ENCODE measurements around the gene RILPL2. TPM values are rescaled to one million over a fixed set of nuclear protein-coding genes. Genes with fewer than 3 reads are reported as not detected.

RILPL2 gene
- total RNA-seq, 1 experiment from 2014 or later: 1.1 TPM

DNA sequence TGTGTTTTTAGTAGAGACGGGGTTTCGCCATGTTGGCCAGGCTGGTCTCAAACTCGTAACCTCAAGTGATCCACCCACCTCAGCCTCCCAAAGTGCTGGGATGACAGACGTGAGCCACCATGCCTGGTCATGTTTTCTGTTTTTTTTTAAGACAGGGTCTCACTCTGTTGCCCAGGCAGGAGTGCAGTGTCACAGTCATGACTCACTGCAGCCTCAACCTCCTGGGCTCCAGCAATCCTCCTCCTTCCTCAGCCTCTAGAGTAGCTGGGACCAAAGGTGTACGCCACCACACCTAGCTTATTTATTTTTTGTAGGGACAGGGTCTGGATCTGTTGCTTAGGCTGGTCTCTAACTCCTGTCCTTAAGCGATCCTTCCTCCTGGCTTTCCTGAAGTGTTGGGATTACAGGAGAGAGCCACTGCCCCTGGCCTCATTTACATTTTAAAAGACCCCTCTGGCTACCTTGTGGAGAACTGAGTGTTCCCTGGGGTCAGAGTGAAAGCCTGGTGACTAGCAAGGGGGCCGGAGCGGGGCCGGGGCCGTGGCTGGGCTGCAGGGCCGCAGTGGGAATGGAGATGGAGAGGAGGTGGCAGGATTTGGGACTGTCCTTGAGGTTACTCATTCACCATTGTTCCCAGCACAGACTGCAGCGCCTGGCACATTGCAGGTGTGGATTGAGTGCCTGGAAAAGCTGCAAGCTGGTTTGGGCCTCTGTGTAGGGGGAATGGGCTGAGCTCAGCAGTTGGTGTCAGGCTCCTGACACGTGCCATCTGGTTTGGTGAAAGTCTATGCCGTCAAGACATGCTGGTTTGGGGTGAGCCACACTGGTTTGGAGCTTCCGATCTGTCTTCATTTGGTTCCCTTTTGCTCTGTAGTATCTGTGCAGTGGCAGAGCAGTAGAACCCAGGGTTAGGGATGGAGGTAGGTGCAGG is 34.5 kb downstream of the RILPL2 start (continued):
- TF ChIP-seq, protein P1, sequence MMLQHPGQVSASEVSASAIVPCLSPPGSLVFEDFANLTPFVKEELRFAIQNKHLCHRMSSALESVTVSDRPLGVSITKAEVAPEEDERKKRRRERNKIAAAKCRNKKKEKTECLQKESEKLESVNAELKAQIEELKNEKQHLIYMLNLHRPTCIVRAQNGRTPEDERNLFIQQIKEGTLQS (CRISPR knock-in tag; conservative IDR thresholded peaks at IDR 0.05): no peak

DNA sequence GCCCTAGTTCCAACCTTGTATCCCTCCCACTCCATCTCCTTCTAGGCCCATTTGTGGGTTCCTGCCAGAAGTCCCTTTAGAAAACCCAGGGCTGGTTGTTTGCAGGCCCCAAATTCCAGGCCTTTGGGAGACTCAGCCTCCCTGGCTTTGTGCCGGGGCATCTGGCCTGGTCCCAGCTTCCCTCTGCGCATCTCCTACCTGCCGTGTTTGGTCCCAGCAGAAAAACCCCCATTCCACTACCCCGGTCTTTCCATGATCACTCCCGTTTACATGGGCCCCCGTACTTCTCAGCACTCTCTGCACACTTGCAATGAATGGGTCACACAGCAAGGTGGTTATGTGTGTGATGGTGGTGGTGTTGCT is 37.2 kb downstream of the RILPL2 start:
- POLR2A ChIA-PET: no interaction called here
- Mint-ChIP-seq H3K9me3 (no peaks in the 10 kb centered on the region), H3K4me3 (no peak overlapping the region), H3K27ac (no peak overlapping the region), H3K36me3 (peaks cover 51% of the 10 kb centered on the region), H3K27me3 (ENCODE audit: low read depth) (peaks cover 61% of the 10 kb centered on the region), H3K4me1 (peaks cover 7% of the 10 kb centered on the region)
- DNase-seq (ENCODE audit: low spot score) (no peak), ATAC-seq (no peak)
- no peak for TF ChIP-seq HMGA2 (CRISPR knock-in tag; IDR thresholded peaks at IDR 0.05)
- TF ChIP-seq, protein P2, sequence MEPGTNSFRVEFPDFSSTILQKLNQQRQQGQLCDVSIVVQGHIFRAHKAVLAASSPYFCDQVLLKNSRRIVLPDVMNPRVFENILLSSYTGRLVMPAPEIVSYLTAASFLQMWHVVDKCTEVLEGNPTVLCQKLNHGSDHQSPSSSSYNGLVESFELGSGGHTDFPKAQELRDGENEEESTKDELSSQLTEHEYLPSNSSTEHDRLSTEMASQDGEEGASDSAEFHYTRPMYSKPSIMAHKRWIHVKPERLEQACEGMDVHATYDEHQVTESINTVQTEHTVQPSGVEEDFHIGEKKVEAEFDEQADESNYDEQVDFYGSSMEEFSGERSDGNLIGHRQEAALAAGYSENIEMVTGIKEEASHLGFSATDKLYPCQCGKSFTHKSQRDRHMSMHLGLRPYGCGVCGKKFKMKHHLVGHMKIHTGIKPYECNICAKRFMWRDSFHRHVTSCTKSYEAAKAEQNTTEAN (CRISPR knock-in tag; IDR thresholded peaks at IDR 0.05): no peak
- no peak for TF ChIP-seq TP53 (CRISPR knock-in tag; IDR thresholded peaks at IDR 0.05)
- TF ChIP-seq, protein P3, sequence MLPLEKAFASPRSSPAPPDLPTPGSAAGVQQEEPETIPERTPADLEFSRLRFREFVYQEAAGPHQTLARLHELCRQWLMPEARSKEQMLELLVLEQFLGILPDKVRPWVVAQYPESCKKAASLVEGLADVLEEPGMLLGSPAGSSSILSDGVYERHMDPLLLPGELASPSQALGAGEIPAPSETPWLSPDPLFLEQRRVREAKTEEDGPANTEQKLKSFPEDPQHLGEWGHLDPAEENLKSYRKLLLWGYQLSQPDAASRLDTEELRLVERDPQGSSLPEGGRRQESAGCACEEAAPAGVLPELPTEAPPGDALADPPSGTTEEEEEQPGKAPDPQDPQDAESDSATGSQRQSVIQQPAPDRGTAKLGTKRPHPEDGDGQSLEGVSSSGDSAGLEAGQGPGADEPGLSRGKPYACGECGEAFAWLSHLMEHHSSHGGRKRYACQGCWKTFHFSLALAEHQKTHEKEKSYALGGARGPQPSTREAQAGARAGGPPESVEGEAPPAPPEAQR (CRISPR knock-in tag; IDR thresholded peaks at IDR 0.05): no peak
- TF ChIP-seq, protein P4, sequence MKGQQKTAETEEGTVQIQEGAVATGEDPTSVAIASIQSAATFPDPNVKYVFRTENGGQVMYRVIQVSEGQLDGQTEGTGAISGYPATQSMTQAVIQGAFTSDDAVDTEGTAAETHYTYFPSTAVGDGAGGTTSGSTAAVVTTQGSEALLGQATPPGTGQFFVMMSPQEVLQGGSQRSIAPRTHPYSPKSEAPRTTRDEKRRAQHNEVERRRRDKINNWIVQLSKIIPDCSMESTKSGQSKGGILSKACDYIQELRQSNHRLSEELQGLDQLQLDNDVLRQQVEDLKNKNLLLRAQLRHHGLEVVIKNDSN (CRISPR knock-in tag; IDR thresholded peaks at IDR 0.05): no peak
- no peak for TF ChIP-seq ESRRA (CRISPR knock-in tag; IDR thresholded peaks at IDR 0.05; ENCODE audit: borderline replicate concordance)
- TF ChIP-seq, protein P5, sequence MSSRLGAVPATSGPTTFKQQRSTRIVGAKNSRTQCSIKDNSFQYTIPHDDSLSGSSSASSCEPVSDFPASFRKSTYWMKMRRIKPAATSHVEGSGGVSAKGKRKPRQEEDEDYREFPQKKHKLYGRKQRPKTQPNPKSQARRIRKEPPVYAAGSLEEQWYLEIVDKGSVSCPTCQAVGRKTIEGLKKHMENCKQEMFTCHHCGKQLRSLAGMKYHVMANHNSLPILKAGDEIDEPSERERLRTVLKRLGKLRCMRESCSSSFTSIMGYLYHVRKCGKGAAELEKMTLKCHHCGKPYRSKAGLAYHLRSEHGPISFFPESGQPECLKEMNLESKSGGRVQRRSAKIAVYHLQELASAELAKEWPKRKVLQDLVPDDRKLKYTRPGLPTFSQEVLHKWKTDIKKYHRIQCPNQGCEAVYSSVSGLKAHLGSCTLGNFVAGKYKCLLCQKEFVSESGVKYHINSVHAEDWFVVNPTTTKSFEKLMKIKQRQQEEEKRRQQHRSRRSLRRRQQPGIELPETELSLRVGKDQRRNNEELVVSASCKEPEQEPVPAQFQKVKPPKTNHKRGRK (CRISPR knock-in tag; IDR thresholded peaks at IDR 0.05; ENCODE audit: borderline replicate concordance): no peak
- no peak for TF ChIP-seq GTF2I (CRISPR knock-in tag; conservative IDR thresholded peaks at IDR 0.05)
- TF ChIP-seq CREM (CRISPR knock-in tag; IDR thresholded peaks at IDR 0.05): no peak
- no peak for TF ChIP-seq FOXP1 (CRISPR knock-in tag; IDR thresholded peaks at IDR 0.05; ENCODE audit: borderline replicate concordance)
- TF ChIP-seq, protein P6, sequence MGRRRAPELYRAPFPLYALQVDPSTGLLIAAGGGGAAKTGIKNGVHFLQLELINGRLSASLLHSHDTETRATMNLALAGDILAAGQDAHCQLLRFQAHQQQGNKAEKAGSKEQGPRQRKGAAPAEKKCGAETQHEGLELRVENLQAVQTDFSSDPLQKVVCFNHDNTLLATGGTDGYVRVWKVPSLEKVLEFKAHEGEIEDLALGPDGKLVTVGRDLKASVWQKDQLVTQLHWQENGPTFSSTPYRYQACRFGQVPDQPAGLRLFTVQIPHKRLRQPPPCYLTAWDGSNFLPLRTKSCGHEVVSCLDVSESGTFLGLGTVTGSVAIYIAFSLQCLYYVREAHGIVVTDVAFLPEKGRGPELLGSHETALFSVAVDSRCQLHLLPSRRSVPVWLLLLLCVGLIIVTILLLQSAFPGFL (CRISPR knock-in tag; IDR thresholded peaks at IDR 0.05; ENCODE audit: borderline replicate concordance): no peak
- CTCF ChIA-PET: no interaction called here

DNA sequence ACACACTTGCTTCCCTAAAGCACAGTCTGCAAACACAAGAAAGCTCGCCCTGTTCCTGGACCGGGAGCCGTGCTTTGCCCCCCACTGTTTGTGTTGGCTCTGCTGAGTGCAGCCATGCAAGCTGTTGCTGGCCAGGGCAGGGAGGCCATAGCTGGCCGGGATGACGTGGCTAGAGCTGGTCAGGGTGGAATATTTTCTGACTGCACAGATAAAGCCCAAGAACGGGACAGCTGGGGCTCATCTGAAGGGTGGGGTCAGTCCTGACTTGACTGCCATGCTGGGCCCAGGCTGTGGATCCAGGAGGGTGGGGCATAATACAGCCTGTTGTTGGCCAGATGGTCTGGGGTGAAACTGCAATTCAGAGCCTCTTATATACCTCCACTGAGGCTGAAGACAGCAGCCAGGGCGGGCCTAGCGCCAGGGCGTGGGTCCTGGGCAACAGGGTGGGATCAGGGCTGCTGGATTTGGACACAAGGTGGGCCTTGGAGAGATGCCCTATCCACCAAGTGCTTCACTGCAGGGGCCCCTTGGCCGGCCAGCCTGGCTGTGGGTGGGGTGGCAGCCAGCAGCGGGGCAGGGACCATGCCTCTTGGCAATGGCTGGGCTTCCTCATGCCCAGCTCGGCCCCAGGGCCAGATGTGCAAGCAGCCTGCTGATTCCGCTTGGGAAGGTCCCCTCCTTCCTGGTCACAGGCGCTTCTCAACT is 37.8 kb downstream of the RILPL2 start:
- H3K27me3 Mint-ChIP-seq (ENCODE audit: low read depth): peaks cover 56% of the 10 kb centered on the region
- TF ChIP-seq NFATC4 (CRISPR knock-in tag; IDR thresholded peaks at IDR 0.05) (no peak), ZNF317 (CRISPR knock-in tag; IDR thresholded peaks at IDR 0.05; ENCODE audit: borderline replicate concordance, low read depth) (no peak), ZNF219 (CRISPR knock-in tag; IDR thresholded peaks at IDR 0.05; ENCODE audit: borderline replicate concordance) (no peak), ZBTB21 (CRISPR knock-in tag; IDR thresholded peaks at IDR 0.05; ENCODE audit: borderline replicate concordance) (no peak), EMX1 (CRISPR knock-in tag; IDR thresholded peaks at IDR 0.05) (no peak), ZNF138 (CRISPR knock-in tag; conservative IDR thresholded peaks at IDR 0.05) (no peak), ZNF423 (CRISPR knock-in tag; IDR thresholded peaks at IDR 0.05) (no peak)
- TF ChIP-seq, protein P6 (CRISPR knock-in tag; IDR thresholded peaks at IDR 0.05; ENCODE audit: borderline replicate concordance): no peak
- TF ChIP-seq, protein P2 (CRISPR knock-in tag; IDR thresholded peaks at IDR 0.05): no peak
- TF ChIP-seq, protein P7, sequence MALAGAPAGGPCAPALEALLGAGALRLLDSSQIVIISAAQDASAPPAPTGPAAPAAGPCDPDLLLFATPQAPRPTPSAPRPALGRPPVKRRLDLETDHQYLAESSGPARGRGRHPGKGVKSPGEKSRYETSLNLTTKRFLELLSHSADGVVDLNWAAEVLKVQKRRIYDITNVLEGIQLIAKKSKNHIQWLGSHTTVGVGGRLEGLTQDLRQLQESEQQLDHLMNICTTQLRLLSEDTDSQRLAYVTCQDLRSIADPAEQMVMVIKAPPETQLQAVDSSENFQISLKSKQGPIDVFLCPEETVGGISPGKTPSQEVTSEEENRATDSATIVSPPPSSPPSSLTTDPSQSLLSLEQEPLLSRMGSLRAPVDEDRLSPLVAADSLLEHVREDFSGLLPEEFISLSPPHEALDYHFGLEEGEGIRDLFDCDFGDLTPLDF (CRISPR knock-in tag; IDR thresholded peaks at IDR 0.05): no peak

More for the DNA sequence above, 37.8 kb downstream of the RILPL2 start:
- no peak for ATAC-seq
- no peak for DNase-seq (ENCODE audit: low spot score)
- peaks cover 7% of the 10 kb centered on the region for H3K4me1 Mint-ChIP-seq
- H3K27ac Mint-ChIP-seq: no peak overlapping the region
- ChIA-PET POLR2A (no interaction called here), CTCF (no interaction called here)
- peaks cover 46% of the 10 kb centered on the region for H3K36me3 Mint-ChIP-seq
- H3K4me3 Mint-ChIP-seq: no peak overlapping the region
- H3K9me3 Mint-ChIP-seq: no peaks in the 10 kb centered on the region
